Urinary bladder (tissue), 4 donors: Measurements from ENCODE around the gene CNTN4. TPM values are rescaled to one million over a fixed set of nuclear protein-coding genes. Genes with fewer than 3 reads are reported as not detected.
"Not testable (repeated sequence)": the region's sequence is repeated elsewhere in the genome, so short reads cannot be mapped to it uniquely, and the experiment has no call there.

Source experiments
- DNase-seq: peaks from one replicate; pipeline ENCODE4 v3.0.0-alpha.2; 2015; ENCODE audit errors: extremely low spot score
- H3K27ac ChIP-seq: one replicate; pipeline ENCODE4 v1.5.1; 2013; ENCODE audit warnings: low read depth, mild to moderate bottlenecking, moderate library complexity
- H3K36me3 ChIP-seq: one replicate; pipeline ENCODE4 v1.6.1; 2013; ENCODE audit warnings: mild to moderate bottlenecking, moderate library complexity; ENCODE audit not compliant: insufficient read depth
- H3K4me1 ChIP-seq: one replicate; pipeline ENCODE4 v1.6.1; 2013; ENCODE audit warnings: mild to moderate bottlenecking, moderate library complexity; ENCODE audit not compliant: insufficient read depth
- H3K4me3 ChIP-seq: one replicate; pipeline ENCODE4 v1.5.1; 2013; ENCODE audit warnings: low read depth, low read length
- WGBS: extraction: QIAGEN DNeasy Blood & Tissue Kit; methylation state at CpG from one replicate; pipeline ENCODE4 v1.1.7; 2013; 5-methylcytosine and 5-hydroxymethylcytosine counted together
- polyA plus RNA-seq: library from polyadenylated mRNA; stranded (reverse); fragments of 200-250 nt; gene quantifications from one replicate; pipeline ENCODE4 v1.2.3, GENCODE V29; 2013
- total RNA-seq: library from RNA; depleted of rRNA; stranded (reverse); fragments of >200 nt; gene quantifications from one replicate; pipeline ENCODE4 v1.2.3, GENCODE V29; 2014
- donor health status: healthy with polysubstance abuse.
- donor health status: healthy.

Gene CNTN4
- total and polyA plus RNA-seq, 2 donors: 7.2 to 56.6 TPM

DNA sequence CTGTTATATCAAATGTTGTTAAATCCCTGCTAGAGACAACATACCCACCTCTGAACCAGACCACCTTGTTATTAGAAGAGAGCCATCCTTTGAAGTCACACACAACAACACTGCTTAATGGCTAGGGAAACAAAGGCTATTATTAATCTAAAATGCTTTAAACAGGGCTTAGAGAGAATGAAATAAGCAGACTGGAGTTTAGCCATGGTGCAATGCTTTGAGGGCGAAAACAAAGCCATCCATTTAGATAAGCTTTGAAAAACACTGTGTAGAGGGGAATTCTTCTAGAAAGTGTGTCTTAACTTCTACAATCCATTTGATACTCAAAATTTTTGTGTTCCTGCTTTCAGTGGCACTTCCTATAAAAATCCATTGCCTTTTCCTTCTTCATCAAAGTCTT, 862.9 kb downstream of the CNTN4 start:
- Histone ChIP-seq H3K4me3 (no peak overlapping the region), H3K36me3 (no peaks in the 10 kb centered on the region), H3K27ac (no peak overlapping the region), H3K4me1 (no peaks in the 10 kb centered on the region)
- 73% methylated on average over 1 of the region's 1 CpG for WGBS
- DNase-seq: no peak

DNA sequence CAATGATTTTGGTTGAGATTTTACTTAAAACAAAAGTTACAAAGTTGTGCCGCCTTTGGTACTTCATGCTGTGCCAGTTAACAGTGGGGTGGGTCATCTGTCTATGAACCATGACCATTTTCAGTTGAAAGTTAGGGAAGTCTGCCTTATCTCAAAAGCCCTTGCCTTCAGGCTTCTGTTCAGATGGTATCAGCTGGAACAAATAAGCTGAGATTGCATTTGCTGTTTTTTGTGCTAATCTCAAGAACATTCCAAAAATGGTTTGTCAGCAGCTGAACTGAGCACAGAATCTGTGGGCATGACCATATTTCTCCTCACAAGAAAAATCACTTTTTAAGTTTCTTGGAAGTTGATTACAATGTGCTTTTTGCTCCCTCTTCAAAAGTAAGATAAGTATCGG, 869.2 kb downstream of the CNTN4 start:
- H3K27ac ChIP-seq: no peak overlapping the region
- no peak for DNase-seq
- 70% methylated on average over 2 of the region's 2 CpGs for WGBS
- H3K36me3 ChIP-seq: no peaks in the 10 kb centered on the region
- no peak overlapping the region for H3K4me3 ChIP-seq
- no peaks in the 10 kb centered on the region for H3K4me1 ChIP-seq

GRCh38 chr3:2968475-2968874, 869.8 kb downstream of the CNTN4 start:
- no peak for DNase-seq
- no peak overlapping the region for H3K27ac ChIP-seq
- no peak overlapping the region for H3K4me3 ChIP-seq
- no peaks in the 10 kb centered on the region for H3K36me3 ChIP-seq
- H3K4me1 ChIP-seq: no peaks in the 10 kb centered on the region

DNA sequence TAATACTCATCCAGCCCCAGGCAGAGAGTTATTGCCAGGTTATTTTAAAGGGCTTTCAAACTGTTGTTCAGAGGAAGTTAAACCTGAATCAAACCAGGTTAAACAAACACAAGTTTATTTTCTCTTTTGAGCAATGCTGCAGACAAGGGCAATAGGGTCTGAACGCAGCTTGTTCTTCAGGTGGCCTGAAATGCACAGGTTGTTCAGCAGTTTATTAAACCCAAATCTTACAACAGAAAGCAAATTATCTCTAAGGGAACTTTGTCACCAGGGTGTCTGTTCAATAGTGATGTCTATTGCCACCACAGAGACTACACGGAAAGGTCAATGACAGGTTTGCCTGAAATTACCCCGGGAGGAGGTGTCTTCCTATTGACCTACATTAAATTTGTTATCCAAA, 877.5 kb downstream of the CNTN4 start:
- Histone ChIP-seq H3K36me3 (no peaks in the 10 kb centered on the region), H3K27ac (no peak overlapping the region), H3K4me1 (no peaks in the 10 kb centered on the region), H3K4me3 (no peak overlapping the region)
- DNase-seq: no peak
- WGBS: 81% methylated on average over 3 of the region's 3 CpGs

DNA sequence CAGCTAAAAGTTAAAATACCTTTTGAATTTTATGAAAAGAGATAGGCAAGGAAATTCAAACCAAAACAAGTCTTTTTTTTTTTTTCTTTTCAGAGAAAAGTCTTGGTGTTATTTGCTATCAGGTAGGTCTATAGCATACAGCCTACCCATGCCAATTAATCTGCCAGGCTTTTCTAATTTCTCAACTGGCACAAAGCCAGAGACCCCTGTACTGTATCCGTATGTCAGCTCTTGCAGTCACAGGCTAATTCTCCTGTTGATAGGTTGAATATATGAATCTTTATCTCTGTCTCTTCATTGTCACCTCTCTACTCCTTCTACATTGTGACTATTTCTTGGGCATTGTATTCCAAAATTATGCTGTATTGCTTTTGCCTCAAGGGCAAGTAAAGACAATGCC, 878.1 kb downstream of the CNTN4 start:
- 74% methylated on average over 1 of the region's 1 CpG for WGBS
- Histone ChIP-seq H3K4me1 (no peaks in the 10 kb centered on the region), H3K4me3 (no peak overlapping the region), H3K27ac (no peak overlapping the region), H3K36me3 (no peaks in the 10 kb centered on the region)
- no peak for DNase-seq

DNA sequence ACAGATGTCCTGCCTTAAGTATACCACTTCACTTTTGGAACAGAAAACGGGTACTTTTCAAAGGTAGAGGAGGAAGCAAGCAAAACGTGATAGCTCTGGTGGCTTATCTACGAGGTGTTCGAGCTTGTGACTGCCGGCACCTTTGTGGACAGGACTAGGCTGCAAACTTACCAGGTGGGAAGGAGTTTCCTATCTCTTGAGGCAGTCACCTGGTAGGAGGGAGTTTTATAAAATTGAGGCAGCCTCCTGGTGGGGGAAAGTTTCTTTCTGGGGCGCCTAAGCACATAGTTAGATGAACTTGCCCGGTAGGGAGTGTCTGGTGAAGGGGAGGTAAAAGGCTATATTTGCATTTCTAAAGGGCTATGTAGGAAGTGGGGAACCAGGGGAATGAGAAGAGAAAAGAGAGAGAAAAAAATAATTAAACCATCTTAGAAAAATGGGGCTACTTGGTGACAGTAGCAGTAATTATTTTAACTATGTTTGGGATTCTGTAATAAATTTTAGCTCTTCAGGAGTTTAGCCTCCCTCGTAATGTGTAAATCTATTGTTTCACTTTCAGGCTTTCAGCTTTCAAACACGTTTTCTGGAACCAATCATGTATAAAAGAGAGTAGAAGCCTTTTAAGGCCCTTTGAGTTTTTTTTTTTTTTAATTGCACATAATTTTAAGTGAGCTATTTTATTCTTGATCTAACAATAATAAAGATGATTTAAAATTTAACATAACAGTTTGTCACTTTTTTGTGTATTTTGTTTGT, 880.5 kb downstream of the CNTN4 start:
- Histone ChIP-seq H3K4me1 (no peaks in the 10 kb centered on the region), H3K4me3 (no peak overlapping the region), H3K36me3 (no peaks in the 10 kb centered on the region), H3K27ac (no peak overlapping the region)
- no peak for DNase-seq
- WGBS: 73% methylated on average over 9 of the region's 9 CpGs

DNA sequence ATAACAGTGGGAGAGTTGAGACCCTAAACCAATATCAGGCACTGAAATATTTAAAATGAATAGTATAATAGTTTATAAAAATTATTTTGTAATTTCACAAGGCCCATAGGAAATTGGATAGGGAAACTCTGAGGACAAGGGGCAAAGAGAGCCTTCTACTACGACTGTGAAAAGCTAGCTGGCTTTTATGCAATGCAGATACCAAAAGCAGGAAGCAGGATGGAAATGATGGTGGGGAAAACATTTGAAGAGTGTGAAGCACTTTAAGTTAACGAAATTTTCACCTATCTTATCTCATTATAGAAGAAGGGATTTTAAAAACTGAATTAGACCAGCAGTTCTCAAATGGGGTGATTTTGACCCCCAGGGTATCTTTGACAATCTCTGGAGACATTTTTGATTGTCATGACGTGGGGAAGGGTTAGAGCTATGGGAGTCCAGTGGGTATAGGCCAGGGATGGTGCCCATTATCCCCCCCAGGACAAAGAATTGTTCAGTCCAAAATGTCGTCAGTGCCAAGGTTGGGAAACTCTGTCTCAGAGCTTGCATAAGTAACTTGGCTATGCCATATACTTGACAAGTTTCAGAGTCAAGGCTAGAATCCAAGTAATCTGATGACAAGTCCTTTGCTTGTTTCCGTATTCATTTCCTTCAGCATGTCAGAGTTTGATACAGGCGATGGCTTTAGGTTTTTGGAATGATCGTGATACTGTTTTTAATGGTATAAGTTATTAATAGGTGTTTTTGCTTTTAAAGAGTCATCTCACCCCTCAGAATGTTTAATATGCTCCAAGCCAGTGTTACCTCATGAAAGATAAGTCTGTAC, 885.6 kb downstream of the CNTN4 start:
- Histone ChIP-seq H3K27ac (no peak overlapping the region), H3K36me3 (no peaks in the 10 kb centered on the region), H3K4me3 (no peak overlapping the region), H3K4me1 (no peaks in the 10 kb centered on the region)
- WGBS: 81% methylated on average over 7 of the region's 7 CpGs
- DNase-seq: no peak

- H3K4me1 ChIP-seq: no peaks in the 10 kb centered on the region
- H3K27ac ChIP-seq: no peak overlapping the region
- 93% methylated on average over 2 of the region's 2 CpGs for WGBS
- no peak for DNase-seq
- H3K36me3 ChIP-seq: no peaks in the 10 kb centered on the region
- no peak overlapping the region for H3K4me3 ChIP-seq
Observed at GRCh38 chr3:2984831-2985220, 886.2 kb downstream of the CNTN4 start.

- Histone ChIP-seq H3K27ac (no peak overlapping the region), H3K4me3 (no peak overlapping the region), H3K36me3 (no peaks in the 10 kb centered on the region), H3K4me1 (no peaks in the 10 kb centered on the region)
- DNase-seq: no peak
- 93% methylated on average over 5 of the region's 5 CpGs for WGBS
Observed at GRCh38 chr3:2985479-2985878, 886.8 kb downstream of the CNTN4 start.

- Histone ChIP-seq H3K4me3 (no peak overlapping the region), H3K4me1 (no peaks in the 10 kb centered on the region), H3K36me3 (no peaks in the 10 kb centered on the region), H3K27ac (no peak overlapping the region)
- DNase-seq: no peak
- WGBS: 57% methylated on average over 2 of the region's 2 CpGs
Observed at GRCh38 chr3:2992534-2992933, 893.9 kb downstream of the CNTN4 start.

DNA sequence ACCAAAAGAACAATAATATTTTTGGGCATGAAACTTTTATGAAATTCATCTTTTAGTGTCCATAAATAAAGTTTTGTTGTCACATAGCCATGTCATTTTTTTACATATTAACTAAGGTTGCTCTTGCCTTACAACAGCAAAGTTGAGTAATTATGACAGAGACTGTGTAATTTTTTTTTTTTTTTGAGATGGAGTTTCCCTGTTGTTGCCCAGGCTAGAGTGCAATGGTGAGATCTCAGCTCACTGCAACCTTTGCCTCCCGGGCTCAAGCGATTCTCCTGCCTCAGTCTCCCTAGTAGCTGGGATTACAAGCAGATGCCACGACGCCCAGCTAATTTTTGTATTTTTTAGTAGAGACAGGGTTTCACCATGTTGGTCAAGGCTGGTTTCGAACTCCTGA, 894.5 kb downstream of the CNTN4 start:
- H3K27ac ChIP-seq: not testable (repeated sequence)

GRCh38 chr3:2993736-2994135, 895.1 kb downstream of the CNTN4 start:
- Histone ChIP-seq H3K27ac (no peak overlapping the region), H3K4me1 (no peaks in the 10 kb centered on the region), H3K4me3 (no peak overlapping the region), H3K36me3 (no peaks in the 10 kb centered on the region)
- DNase-seq: peak; percentile 67
- WGBS: 13% methylated on average over 1 of the region's 1 CpG

More for the DNA sequence above, 894.5 kb downstream of the CNTN4 start:
- H3K4me3 ChIP-seq, H3K4me1 ChIP-seq, DNase-seq, H3K36me3 ChIP-seq: not testable (repeated sequence)
- 97% methylated on average over 5 of the region's 5 CpGs for WGBS

GRCh38 chr3:2995195-2995594, 896.5 kb downstream of the CNTN4 start:
- no peak for DNase-seq
- no peaks in the 10 kb centered on the region for H3K4me1 ChIP-seq
- WGBS: 90% methylated on average over 5 of the region's 5 CpGs
- no peak overlapping the region for H3K27ac ChIP-seq
- H3K4me3 ChIP-seq: no peak overlapping the region
- no peaks in the 10 kb centered on the region for H3K36me3 ChIP-seq

- no peaks in the 10 kb centered on the region for H3K4me1 ChIP-seq
- WGBS: 86% methylated on average over 7 of the region's 7 CpGs
- H3K4me3 ChIP-seq: no peak overlapping the region
- no peak for DNase-seq
- no peaks in the 10 kb centered on the region for H3K36me3 ChIP-seq
- no peak overlapping the region for H3K27ac ChIP-seq
Observed at GRCh38 chr3:3005146-3005744, 906.6 kb downstream of the CNTN4 start.
